GM23248 (cell line): ENCODE results near the gene C4orf51.

Source experiments
- EZH2 ChIP-seq: fragments of 200-600 bp; sonication (generic); IDR thresholded peaks from 2 replicates; pipeline ENCODE4 v1.6.1; 2018; ENCODE audit warnings: antibody characterized with exemption, mild to moderate bottlenecking; ENCODE audit not compliant: insufficient read depth, poor library complexity, severe bottlenecking
- EZH2phosphoT487 ChIP-seq: fragments of 200-600 bp; sonication (generic); IDR thresholded peaks from 2 replicates; pipeline ENCODE4 v1.6.1; 2018; ENCODE audit warnings: antibody characterized with exemption, moderate library complexity, mild to moderate bottlenecking, low read depth; ENCODE audit not compliant: insufficient read depth

DNA sequence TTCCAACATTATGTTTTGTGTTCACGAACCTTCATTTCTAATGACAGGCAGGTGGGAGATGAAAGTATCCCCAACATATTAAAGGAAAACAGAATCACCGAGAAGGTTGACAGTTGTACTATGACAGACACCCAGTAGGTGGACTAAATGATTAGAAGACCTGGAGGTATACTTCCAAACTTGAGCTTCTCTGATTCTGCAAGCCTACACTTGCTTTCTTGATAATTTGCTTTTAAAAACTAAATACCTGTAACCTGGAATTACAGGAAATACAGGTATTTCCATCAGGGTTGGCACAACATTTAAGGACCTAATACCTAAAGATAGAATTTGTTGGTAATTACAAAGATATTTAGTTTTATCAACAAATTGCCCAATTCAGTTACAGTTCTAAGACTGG lies 43.4 kb downstream of the C4orf51 start:
- TF ChIP-seq EZH2 (no peak), EZH2phosphoT487 (no peak)
